Measurements from ENCODE around the gene STXBP5. TPM values are rescaled to one million over a fixed set of nuclear protein-coding genes. Genes with fewer than 3 reads are reported as not detected.
"Not testable (repeated sequence)": the region's sequence is repeated elsewhere in the genome, so short reads cannot be mapped to it uniquely, and the experiment has no call there.

The STXBP5 gene
- total RNA-seq, 1 donor from 2014 or later: 10.7 TPM

DNA sequence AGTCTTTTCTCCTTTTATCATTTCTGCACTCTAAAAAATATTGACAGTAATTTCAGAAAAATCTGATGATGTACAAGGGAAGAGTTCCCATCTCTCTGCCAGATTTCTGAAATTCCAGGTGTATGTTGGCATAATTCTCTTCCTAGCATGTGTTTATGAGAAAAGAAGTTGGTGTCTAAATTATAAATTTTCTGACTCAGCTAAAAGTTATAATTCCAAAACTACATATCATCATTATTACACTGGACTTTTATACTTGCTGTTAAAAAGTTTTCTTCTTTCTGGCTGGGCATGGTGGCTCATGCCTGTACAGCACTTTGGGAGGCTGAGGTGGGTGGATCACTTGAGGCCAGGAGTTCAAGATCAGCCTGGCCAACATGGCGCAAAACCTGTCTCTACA is 168.6 kb downstream of the STXBP5 start:
- Mint-ChIP-seq H3K9me3 (no peaks in the 10 kb centered on the region), H3K36me3 (ENCODE audit: low read depth) (peaks cover 6% of the 10 kb centered on the region), H3K27ac (ENCODE audit: unreplicated experiment) (no peak overlapping the region), H3K4me3 (no peak overlapping the region), H3K27me3 (ENCODE audit: low read depth) (no peaks in the 10 kb centered on the region), H3K4me1 (no peaks in the 10 kb centered on the region)
- TF ChIP-seq, protein P1, sequence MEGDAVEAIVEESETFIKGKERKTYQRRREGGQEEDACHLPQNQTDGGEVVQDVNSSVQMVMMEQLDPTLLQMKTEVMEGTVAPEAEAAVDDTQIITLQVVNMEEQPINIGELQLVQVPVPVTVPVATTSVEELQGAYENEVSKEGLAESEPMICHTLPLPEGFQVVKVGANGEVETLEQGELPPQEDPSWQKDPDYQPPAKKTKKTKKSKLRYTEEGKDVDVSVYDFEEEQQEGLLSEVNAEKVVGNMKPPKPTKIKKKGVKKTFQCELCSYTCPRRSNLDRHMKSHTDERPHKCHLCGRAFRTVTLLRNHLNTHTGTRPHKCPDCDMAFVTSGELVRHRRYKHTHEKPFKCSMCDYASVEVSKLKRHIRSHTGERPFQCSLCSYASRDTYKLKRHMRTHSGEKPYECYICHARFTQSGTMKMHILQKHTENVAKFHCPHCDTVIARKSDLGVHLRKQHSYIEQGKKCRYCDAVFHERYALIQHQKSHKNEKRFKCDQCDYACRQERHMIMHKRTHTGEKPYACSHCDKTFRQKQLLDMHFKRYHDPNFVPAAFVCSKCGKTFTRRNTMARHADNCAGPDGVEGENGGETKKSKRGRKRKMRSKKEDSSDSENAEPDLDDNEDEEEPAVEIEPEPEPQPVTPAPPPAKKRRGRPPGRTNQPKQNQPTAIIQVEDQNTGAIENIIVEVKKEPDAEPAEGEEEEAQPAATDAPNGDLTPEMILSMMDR (conservative IDR thresholded peaks at IDR 0.05): no peak
- DNase-seq (ENCODE audit: low read depth, low spot score): no peak

DNA sequence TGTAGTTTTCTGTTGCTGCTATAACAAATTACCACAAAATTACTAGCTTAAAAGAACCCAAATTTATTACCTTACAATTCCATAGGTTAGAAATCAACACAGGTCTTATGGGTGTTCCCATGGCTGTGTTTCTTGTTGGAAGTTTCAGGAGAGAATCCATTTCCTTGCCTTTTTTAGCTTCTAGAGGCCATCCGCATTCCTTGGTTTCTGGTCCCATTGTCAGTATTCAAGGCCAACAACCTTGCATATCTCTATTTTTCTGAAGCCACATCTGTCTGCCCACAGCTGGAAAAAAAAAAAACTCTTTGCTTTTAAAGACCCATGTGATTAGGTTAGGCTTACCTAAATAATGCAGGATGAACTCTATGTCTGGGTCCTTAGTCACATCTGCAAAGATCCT is 174.6 kb downstream of the STXBP5 start:
- no peak for DNase-seq (ENCODE audit: low read depth, low spot score)
- Mint-ChIP-seq H3K36me3 (ENCODE audit: low read depth) (peaks cover 32% of the 10 kb centered on the region), H3K4me3 (no peak overlapping the region), H3K27ac (ENCODE audit: unreplicated experiment) (no peak overlapping the region), H3K9me3 (peaks cover 10% of the 10 kb centered on the region), H3K4me1 (no peaks in the 10 kb centered on the region), H3K27me3 (ENCODE audit: low read depth) (no peaks in the 10 kb centered on the region)
- TF ChIP-seq, protein P1 (conservative IDR thresholded peaks at IDR 0.05): no peak

DNA sequence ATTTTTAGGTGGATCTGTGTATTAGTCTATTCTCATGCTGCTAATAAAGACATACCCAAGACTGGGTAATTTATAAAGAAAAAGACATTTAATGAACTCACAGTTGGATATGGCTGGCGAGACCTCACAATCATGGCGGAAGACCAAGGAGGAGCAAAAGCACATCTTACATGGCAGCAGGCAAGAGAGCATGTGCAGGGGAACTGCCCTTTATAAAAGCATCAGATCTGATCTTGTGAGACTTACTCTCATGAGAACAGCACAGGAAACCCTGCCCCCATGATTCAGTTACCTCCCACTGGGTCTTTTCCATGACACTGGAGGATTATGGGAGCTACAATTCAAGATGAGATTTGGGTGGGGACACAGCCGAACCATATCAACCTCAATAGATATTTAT is 176.6 kb downstream of the STXBP5 start:
- H3K4me3 Mint-ChIP-seq; H3K27ac Mint-ChIP-seq (ENCODE audit: unreplicated experiment); DNase-seq (ENCODE audit: low read depth, low spot score); H3K27me3 Mint-ChIP-seq (ENCODE audit: low read depth); H3K4me1 Mint-ChIP-seq: not testable (repeated sequence)
- peaks cover 35% of the 10 kb centered on the region for H3K36me3 Mint-ChIP-seq (ENCODE audit: low read depth)
- H3K9me3 Mint-ChIP-seq: peaks cover 10% of the 10 kb centered on the region

DNA sequence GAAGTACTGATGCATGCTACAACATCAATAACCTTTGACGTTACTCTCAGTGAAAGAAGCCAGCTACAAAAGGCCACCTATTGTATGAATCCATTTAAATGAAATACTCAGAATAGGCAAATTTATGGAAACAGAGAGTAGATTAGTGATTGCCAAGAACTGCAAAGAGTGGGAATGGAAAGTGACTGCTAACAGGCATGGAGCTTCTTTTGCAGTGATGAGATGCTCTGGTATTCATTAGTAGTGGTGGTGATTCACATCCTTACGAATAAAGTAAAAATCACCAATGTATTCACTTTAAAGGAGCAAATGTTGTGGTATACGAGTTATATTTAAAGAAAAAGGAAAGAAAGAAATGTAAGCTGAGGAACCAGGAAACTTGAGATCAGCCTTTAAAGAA is 177.5 kb downstream of the STXBP5 start:
- Mint-ChIP-seq H3K4me3 (no peak overlapping the region), H3K9me3 (peaks cover 10% of the 10 kb centered on the region), H3K4me1 (no peaks in the 10 kb centered on the region), H3K27ac (ENCODE audit: unreplicated experiment) (no peak overlapping the region), H3K27me3 (ENCODE audit: low read depth) (no peaks in the 10 kb centered on the region), H3K36me3 (ENCODE audit: low read depth) (peaks cover 32% of the 10 kb centered on the region)
- TF ChIP-seq, protein P1 (conservative IDR thresholded peaks at IDR 0.05): no peak
- DNase-seq (ENCODE audit: low read depth, low spot score): no peak

DNA sequence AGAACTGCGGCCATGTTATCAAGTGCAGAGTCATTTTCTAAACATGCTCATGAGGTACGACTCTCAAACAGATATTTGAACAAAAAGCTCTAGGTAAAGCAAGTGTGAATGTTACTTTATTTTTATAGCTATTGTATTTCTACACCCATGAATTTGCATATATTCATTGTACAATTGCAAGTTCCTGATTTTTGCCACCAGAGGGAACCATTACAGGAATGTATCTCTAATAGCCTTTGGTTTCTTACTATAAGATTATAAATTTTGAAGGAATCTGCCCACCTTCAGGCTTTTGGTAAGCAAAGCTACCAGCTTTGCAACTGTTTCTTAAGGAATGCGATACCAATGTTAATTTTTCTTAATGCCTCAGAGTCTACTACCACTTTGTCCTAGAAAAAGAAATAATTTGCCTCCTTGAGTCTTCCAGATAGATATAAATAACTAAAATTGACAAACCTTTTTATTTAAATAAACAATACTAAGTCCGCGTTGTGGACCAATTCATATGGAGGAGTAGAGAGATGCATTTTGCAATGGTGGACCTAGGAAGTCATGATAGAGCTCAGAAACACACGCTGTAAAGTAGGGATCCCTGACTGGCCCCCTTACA is 178.8 kb downstream of the STXBP5 start:
- Mint-ChIP-seq H3K4me1 (no peaks in the 10 kb centered on the region), H3K27ac (ENCODE audit: unreplicated experiment) (no peak overlapping the region), H3K36me3 (ENCODE audit: low read depth) (peaks cover 29% of the 10 kb centered on the region), H3K4me3 (no peak overlapping the region), H3K9me3 (peaks cover 10% of the 10 kb centered on the region), H3K27me3 (ENCODE audit: low read depth) (no peaks in the 10 kb centered on the region)
- TF ChIP-seq, protein P1 (conservative IDR thresholded peaks at IDR 0.05): peak; percentile 71
- no peak for DNase-seq (ENCODE audit: low read depth, low spot score)

DNA sequence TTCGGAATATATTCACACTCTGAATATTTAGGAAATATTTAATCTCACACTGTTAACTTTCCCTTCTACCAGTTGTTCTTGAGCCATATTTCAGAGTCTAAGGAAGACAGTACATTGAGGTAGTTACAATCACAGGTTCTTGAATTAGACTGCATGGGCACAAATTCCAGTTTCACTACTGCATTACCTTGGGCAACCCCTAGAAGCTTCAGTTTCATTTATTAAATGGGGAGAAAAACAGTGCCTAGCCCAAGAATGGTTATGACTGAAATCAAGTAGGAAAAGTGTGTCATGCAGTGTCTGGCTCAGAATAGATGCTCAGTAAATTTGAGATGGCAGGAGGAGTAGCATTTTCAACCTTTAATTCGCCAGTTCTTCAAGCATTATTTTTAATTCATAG is 179.8 kb downstream of the STXBP5 start:
- H3K9me3 Mint-ChIP-seq: peaks cover 7% of the 10 kb centered on the region
- H3K4me3 Mint-ChIP-seq: no peak overlapping the region
- no peak for DNase-seq (ENCODE audit: low read depth, low spot score)
- TF ChIP-seq, protein P1 (conservative IDR thresholded peaks at IDR 0.05): no peak
- H3K27ac Mint-ChIP-seq (ENCODE audit: unreplicated experiment): no peak overlapping the region
- H3K36me3 Mint-ChIP-seq (ENCODE audit: low read depth): peaks cover 25% of the 10 kb centered on the region
- no peaks in the 10 kb centered on the region for H3K27me3 Mint-ChIP-seq (ENCODE audit: low read depth)
- H3K4me1 Mint-ChIP-seq: no peaks in the 10 kb centered on the region
